ENCODE data around the gene RGL1. TPM values are rescaled to one million over a fixed set of nuclear protein-coding genes. Genes with fewer than 3 reads are reported as not detected.

RGL1 gene
- total and polyA plus RNA-seq, 9 of the 15 experiments (the other 6 are each of a cell fraction or from before 2014, with no cell fraction given), result under 0.01 to 0.07 (median 0.04) TPM

DNA sequence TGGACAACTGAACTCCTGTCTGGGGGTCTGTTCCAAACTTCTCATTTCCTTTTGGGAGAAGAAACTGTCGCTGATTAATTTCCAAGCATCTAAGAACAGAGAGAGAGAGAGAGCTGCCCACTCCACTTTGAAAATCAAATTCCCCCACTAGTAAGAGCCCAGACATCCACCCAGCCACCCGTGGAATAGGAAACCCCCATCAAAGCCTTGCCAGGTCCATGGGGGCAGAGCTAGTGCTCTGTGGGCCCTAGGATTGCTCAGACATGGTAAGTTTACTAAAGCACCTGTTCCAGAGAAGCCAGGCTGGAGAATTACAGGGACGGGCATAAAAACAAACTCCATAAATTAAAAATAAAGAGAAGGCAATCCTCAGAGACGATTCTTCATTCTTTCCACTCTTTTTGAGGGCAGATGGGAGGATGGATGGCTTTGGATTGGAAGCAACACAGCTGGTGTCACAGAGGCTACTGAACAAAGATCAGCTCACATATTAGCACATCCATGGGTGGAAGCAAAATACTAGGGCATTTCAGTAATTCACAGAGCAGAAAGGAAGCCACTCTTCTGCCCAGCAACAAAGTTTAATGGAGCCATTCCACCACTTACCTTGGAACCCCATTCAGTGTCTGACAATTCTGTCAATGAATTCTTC is 128.7 kb downstream of the RGL1 start:
- no peak for ATAC-seq
- H3K4me3 ChIP-seq, result no peak overlapping the region
- no peak overlapping the region for H3K9ac ChIP-seq (ENCODE audit: insufficient read depth in 1 of 2, low read depth in 2 of 2, low read length in 2 of 2)
- H4K20me1 ChIP-seq (replicated peaks; ENCODE audit: control insufficient read depth, insufficient read depth, low read length), result no peaks in the 10 kb centered on the region
- no peak for FAIRE-seq
- H3K9me1 ChIP-seq (ENCODE audit: control insufficient read depth, insufficient read depth, low read length), result no peaks in the 10 kb centered on the region
- ChIA-PET POLR2A (interaction anchor here (0.5 to 1.4 kb wide), 4 partner anchors 10 to 183 kb away, joined by 3 read pairs; no protein-coding TSS in a partner anchor), CTCF (ENCODE audit: low intra/inter-chr PET ratio) (no interaction called here)
- no peaks in the 10 kb centered on the region for H3K79me2 ChIP-seq (ENCODE audit: control insufficient read depth, insufficient read depth, low read length)
- H3K9me3 ChIP-seq (replicated peaks; ENCODE audit: control insufficient read depth, insufficient read depth, low read depth, low read length), result no peaks in the 10 kb centered on the region
- H3K4me2 ChIP-seq (ENCODE audit: insufficient read depth, low read length), result no peak overlapping the region
- peaks cover 22% of the 10 kb centered on the region; the same call in 2 of the 3 replicates for H3K36me3 ChIP-seq (ENCODE audit: control insufficient read depth, insufficient read depth, low read length)
- H3K27me3 ChIP-seq (ENCODE audit: control insufficient read depth in 2 of 2, insufficient read depth in 2 of 2, low read length in 2 of 2), result peaks cover 7 to 9% of the 10 kb centered on the region in 2 experiments; a peak in 4 of 5 replicates
- no TSS peak for BruUV-seq (replicated peaks)
- in situ Hi-C loops (cut with MboI) (no loop called here), intact Hi-C loops (cut with micrococcal nuclease) (loop anchor here (5.0 kb wide), 1 partner anchor 99 kb away; no protein-coding TSS in a partner anchor)
- H3K4me1 ChIP-seq (replicated peaks in 1 of 2; ENCODE audit: control insufficient read depth in 2 of 2, insufficient read depth in 2 of 2, low read length in 2 of 2), result peaks cover 0 to 4% of the 10 kb centered on the region in 2 experiments; a peak in 3 of 5 replicates
- WGBS (ENCODE audit: insufficient coverage, low coverage, missing lambda C conversion rate), result 41% methylated on average over 4 of the region's 4 CpGs
- no peak overlapping the region for H2AFZ ChIP-seq (ENCODE audit: low read depth, low read length)
- TF ChIP-seq ZNF263 (CRISPR knock-in tag; IDR thresholded peaks at IDR 0.05; ENCODE audit: borderline replicate concordance) (peak; percentile 41; the same call in 1 of the 2 replicates), ARID1B (IDR thresholded peaks at IDR 0.05) (no peak), EP400 (IDR thresholded peaks at IDR 0.05) (no peak)
- DNase-seq (ENCODE audit: extremely low read depth in 1 of 4, low spot score in 3 of 4), result no peak
- no peak overlapping the region for H3K27ac ChIP-seq (ENCODE audit: extremely low read depth, low read depth, low read length)

DNA sequence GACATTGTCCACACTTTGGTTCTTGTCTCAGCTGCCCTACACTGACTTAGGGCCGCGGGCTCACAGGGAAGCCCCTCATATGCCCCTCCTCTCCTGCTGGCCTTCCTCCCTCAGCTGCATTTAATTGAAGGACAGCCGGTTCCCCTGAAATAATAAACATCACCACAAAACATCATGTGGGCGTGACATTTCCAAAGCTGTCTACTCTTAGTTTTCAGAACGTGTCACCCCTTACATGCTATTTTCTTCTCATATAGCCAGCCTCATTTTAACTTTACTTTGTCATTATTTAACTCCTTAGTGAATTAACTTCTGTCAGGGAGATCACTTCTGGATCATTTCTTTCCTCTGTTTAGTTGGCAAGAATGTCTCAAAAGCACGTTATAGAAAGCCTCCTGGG is 129.4 kb downstream of the RGL1 start:
- Histone ChIP-seq H4K20me1 (replicated peaks; ENCODE audit: control insufficient read depth, insufficient read depth, low read length) (no peaks in the 10 kb centered on the region), H3K9me1 (ENCODE audit: control insufficient read depth, insufficient read depth, low read length) (no peaks in the 10 kb centered on the region), H2AFZ (ENCODE audit: low read depth, low read length) (no peak overlapping the region), H3K79me2 (ENCODE audit: control insufficient read depth, insufficient read depth, low read length) (no peaks in the 10 kb centered on the region), H3K27ac (ENCODE audit: extremely low read depth, low read depth, low read length) (no peak overlapping the region), H3K27me3 (ENCODE audit: control insufficient read depth in 2 of 2, insufficient read depth in 2 of 2, low read length in 2 of 2) (peaks cover 3 to 5% of the 10 kb centered on the region in 2 experiments; a peak in 4 of 5 replicates), H3K4me3 (no peak overlapping the region), H3K4me2 (ENCODE audit: insufficient read depth, low read length) (no peak overlapping the region), H3K4me1 (replicated peaks in 1 of 2; ENCODE audit: control insufficient read depth in 2 of 2, insufficient read depth in 2 of 2, low read length in 2 of 2) (peaks cover 0 to 4% of the 10 kb centered on the region in 2 experiments; a peak in 3 of 5 replicates), H3K9me3 (replicated peaks; ENCODE audit: control insufficient read depth, insufficient read depth, low read depth, low read length) (no peaks in the 10 kb centered on the region), H3K9ac (ENCODE audit: insufficient read depth in 1 of 2, low read depth in 2 of 2, low read length in 2 of 2) (no peak overlapping the region), H3K36me3 (ENCODE audit: control insufficient read depth, insufficient read depth, low read length) (peaks cover 28% of the 10 kb centered on the region)
- FAIRE-seq, result no peak
- ChIA-PET POLR2A (interaction anchor here (0.6 to 1.5 kb wide), 2 partner anchors 12 to 183 kb away, joined by 3 to 4 read pairs; no protein-coding TSS in a partner anchor), CTCF (ENCODE audit: low intra/inter-chr PET ratio) (no interaction called here)
- no peak for ATAC-seq
- DNase-seq (ENCODE audit: extremely low read depth in 1 of 4, low spot score in 3 of 4), result no peak
- BruUV-seq (replicated peaks), result no TSS peak
- 55% methylated on average over 6 of the region's 6 CpGs for WGBS (ENCODE audit: insufficient coverage, low coverage, missing lambda C conversion rate)
- intact Hi-C loops (cut with micrococcal nuclease), result loop anchor here (5.0 kb wide), 1 partner anchor 98 kb away; no protein-coding TSS in a partner anchor
- in situ Hi-C loops (cut with MboI), result no loop called here
- TF ChIP-seq FOXA3 (CRISPR knock-in tag; conservative IDR thresholded peaks at IDR 0.05 in 1 of 2, IDR thresholded peaks at IDR 0.05 in 1 of 2) (no peak), ZNF253 (CRISPR knock-in tag; conservative IDR thresholded peaks at IDR 0.05) (no peak), PHTF2 (CRISPR knock-in tag; IDR thresholded peaks at IDR 0.05) (no peak), DDX20 (tag; IDR thresholded peaks at IDR 0.05; ENCODE audit: low read depth) (no peak)
- TF ChIP-seq, protein P1, sequence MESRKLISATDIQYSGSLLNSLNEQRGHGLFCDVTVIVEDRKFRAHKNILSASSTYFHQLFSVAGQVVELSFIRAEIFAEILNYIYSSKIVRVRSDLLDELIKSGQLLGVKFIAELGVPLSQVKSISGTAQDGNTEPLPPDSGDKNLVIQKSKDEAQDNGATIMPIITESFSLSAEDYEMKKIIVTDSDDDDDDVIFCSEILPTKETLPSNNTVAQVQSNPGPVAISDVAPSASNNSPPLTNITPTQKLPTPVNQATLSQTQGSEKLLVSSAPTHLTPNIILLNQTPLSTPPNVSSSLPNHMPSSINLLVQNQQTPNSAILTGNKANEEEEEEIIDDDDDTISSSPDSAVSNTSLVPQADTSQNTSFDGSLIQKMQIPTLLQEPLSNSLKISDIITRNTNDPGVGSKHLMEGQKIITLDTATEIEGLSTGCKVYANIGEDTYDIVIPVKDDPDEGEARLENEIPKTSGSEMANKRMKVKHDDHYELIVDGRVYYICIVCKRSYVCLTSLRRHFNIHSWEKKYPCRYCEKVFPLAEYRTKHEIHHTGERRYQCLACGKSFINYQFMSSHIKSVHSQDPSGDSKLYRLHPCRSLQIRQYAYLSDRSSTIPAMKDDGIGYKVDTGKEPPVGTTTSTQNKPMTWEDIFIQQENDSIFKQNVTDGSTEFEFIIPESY (CRISPR knock-in tag; IDR thresholded peaks at IDR 0.05), result no peak

Measured in K562 (cell line).